ENCODE data around the gene KCNE5. TPM values are rescaled to one million over a fixed set of nuclear protein-coding genes. Genes with fewer than 3 reads are reported as not detected.
"Not testable (repeated sequence)": the region's sequence is repeated elsewhere in the genome, so short reads cannot be mapped to it uniquely, and the experiment has no call there.

Gene KCNE5
- total RNA-seq, 6 experiments from 2014 or later, result 0.16 to 0.27 TPM; not detected in 4

DNA sequence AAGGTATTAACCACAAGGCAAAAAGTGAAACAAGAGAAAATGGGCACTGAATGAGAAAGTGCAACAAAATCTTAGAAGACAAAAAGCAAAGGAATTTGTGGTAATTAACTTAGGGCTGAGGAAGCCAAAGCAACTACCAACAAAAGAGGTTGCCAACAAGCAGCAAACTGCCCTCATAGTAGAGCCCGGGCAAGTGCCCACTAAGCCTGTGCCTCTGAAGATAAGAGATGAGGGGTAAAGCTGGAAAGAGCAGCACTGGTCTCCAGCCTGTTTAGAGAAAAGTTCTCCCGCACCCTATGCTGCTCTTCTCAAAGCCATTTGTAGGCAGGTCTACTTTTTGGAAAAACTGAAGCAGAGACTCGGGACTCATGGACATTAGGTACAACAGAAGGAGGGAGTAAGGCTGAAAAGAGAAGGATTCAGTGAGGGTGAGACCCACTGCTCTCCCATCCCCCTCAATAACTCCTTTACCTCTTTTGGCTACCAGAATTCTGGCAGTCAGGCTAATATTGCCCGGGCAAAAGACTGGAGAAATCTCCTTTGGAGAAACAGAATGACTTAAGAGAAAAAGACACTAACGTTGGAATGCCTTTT, 29.6 kb upstream of the KCNE5 start:
- intact Hi-C loops (cut with DNase I), result no loop called here
- Histone ChIP-seq H3K4me1 (no peaks in the 10 kb centered on the region), H3K9me3 (no peaks in the 10 kb centered on the region), H3K27ac (no peak overlapping the region), H3K36me3 (no peaks in the 10 kb centered on the region), H3K4me3 (no peak overlapping the region), H3K27me3 (peaks cover 0 to 4% of the 10 kb centered on the region in 2 donors)
- DNase-seq, result no peak
- TF ChIP-seq, protein P1, sequence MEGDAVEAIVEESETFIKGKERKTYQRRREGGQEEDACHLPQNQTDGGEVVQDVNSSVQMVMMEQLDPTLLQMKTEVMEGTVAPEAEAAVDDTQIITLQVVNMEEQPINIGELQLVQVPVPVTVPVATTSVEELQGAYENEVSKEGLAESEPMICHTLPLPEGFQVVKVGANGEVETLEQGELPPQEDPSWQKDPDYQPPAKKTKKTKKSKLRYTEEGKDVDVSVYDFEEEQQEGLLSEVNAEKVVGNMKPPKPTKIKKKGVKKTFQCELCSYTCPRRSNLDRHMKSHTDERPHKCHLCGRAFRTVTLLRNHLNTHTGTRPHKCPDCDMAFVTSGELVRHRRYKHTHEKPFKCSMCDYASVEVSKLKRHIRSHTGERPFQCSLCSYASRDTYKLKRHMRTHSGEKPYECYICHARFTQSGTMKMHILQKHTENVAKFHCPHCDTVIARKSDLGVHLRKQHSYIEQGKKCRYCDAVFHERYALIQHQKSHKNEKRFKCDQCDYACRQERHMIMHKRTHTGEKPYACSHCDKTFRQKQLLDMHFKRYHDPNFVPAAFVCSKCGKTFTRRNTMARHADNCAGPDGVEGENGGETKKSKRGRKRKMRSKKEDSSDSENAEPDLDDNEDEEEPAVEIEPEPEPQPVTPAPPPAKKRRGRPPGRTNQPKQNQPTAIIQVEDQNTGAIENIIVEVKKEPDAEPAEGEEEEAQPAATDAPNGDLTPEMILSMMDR (IDR thresholded peaks at IDR 0.05), result no peak
- no peak for TF ChIP-seq POLR2A (IDR thresholded peaks at IDR 0.05)
- WGBS (ENCODE audit: insufficient coverage, low coverage, low lambda C conversion rate, missing lambda C conversion rate), result 59% methylated on average over 4 of the region's 5 CpGs
- no peak for ATAC-seq

DNA sequence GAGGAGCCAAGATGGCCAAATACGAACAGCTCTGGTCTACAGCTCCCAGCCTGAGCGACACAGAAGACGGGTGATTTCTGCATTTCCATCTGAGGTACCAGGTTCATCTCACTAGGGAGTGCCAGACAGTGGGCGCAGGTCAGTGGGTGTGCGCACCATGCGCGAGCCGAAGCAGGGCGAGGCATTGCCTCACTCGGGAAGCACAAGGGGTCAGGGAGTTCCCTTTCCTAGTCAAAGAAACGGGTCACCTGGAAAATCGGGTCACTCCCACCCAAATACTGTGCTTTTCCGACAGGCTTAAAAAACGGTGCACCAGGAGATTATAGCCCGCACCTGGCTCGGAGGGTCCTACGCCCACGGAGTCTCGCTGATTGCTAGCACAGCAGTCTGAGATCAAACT, 19.7 kb upstream of the KCNE5 start:
- H3K4me3 ChIP-seq; H3K27me3 ChIP-seq; H3K36me3 ChIP-seq; H3K4me1 ChIP-seq; ATAC-seq; intact Hi-C loops (cut with DNase I); H3K27ac ChIP-seq; DNase-seq; H3K9me3 ChIP-seq: not testable (repeated sequence)
- 96% methylated on average over 5 of the region's 19 CpGs for WGBS (ENCODE audit: insufficient coverage, low coverage, low lambda C conversion rate, missing lambda C conversion rate)

DNA sequence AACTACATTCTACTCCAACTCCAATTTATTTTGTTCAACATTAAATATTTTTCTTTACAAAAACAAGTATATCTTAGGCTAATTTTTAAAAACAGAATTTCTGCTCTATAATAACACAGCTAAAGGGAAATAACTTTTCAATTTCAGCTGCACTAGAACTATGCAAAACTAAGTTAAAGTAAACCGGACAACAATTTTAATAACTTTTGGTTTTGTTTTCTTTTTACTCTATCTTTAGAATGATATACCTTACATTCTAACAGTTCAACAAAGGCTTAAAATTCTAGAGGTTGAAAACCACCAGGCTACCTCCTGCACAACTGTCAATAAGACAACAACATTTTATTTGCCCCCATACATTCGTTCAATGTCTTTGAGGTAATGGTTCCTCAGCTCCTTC, 18.7 kb upstream of the KCNE5 start:
- no peak for TF ChIP-seq POLR2A (IDR thresholded peaks at IDR 0.05)
- TF ChIP-seq, protein P1 (IDR thresholded peaks at IDR 0.05), result no peak
- Histone ChIP-seq H3K4me3 (no peak overlapping the region), H3K9me3 (no peaks in the 10 kb centered on the region), H3K4me1 (no peaks in the 10 kb centered on the region), H3K27ac (no peak overlapping the region), H3K36me3 (no peaks in the 10 kb centered on the region), H3K27me3 (no peaks in the 10 kb centered on the region)
- intact Hi-C loops (cut with DNase I), result no loop called here
- WGBS (ENCODE audit: insufficient coverage, low coverage, low lambda C conversion rate, missing lambda C conversion rate), result 62% methylated on average over 2 of the region's 2 CpGs
- DNase-seq (no peak), ATAC-seq (no peak)

DNA sequence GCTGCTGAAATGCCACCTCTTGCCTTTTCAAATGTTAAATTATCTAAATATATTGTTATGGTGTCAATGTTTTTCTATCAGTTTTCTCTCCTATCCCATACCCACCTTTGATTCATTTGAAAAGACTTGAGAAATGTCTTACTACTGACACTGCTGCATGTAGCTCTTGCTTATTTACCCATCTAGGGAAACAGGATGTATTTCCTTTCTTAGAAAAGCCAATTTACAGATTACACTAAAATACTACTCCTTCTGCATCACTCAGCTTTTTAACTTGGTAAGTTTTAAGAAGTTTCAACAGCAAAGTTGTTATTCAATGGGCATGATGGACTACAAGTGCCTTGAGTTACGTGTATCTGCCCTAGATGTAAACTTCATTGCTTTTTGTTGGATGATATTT, 13.2 kb upstream of the KCNE5 start:
- Histone ChIP-seq H3K4me1 (no peaks in the 10 kb centered on the region), H3K36me3 (no peaks in the 10 kb centered on the region), H3K27me3 (no peaks in the 10 kb centered on the region), H3K27ac (no peak overlapping the region), H3K9me3 (no peaks in the 10 kb centered on the region), H3K4me3 (no peak overlapping the region)
- ATAC-seq, result no peak
- no peak for DNase-seq
- intact Hi-C loops (cut with DNase I), result no loop called here
- 83% methylated on average over 1 of the region's 1 CpG for WGBS (ENCODE audit: insufficient coverage, low coverage, low lambda C conversion rate, missing lambda C conversion rate)
- no peak for TF ChIP-seq POLR2A (IDR thresholded peaks at IDR 0.05)
- TF ChIP-seq, protein P1 (IDR thresholded peaks at IDR 0.05), result no peak

DNA sequence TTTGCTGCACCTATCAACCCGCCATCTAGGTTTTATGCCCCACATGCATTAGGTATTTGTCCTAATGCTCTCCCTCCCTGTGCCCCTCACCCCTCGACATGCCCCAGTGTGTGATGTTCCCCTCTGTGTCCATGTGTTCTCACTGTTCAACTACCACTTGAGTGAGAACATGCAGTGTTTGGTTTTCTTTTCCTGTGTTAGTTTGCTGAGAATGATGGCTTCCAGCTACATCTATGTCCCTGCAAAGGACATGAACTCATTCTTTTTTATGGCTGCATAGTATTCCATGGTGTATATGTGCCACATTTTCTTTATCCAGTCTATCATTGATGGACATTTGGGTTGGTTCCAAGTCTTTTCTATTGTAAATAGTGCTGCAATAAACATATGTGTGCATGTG, 12.5 kb upstream of the KCNE5 start:
- intact Hi-C loops (cut with DNase I); H3K4me1 ChIP-seq; H3K27ac ChIP-seq; H3K36me3 ChIP-seq; ATAC-seq; H3K9me3 ChIP-seq; H3K4me3 ChIP-seq; H3K27me3 ChIP-seq; DNase-seq: not testable (repeated sequence)
- WGBS (ENCODE audit: insufficient coverage, low coverage, low lambda C conversion rate, missing lambda C conversion rate), result 81% methylated on average over 2 of the region's 2 CpGs

DNA sequence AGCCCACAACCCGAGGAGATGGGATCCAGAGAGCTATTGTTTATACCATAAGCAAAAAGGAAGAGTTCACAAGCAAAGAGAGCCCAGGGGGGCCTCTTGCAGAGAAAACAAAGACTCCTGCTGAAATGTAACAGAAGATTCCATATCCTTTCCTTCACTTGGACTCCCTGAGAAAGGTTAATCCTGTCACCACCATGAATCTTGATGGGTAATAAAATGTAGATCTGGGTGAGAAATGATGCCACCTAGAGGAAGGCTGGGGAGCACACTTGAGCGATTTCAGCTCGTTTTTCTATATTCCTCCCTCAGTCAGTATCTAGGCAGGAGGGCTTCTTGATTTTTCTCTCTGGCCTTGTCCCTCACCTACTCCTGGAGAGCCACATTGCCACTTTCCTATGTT, 10.2 kb upstream of the KCNE5 start:
- 19% methylated on average over 3 of the region's 3 CpGs for WGBS (ENCODE audit: insufficient coverage, low coverage, low lambda C conversion rate, missing lambda C conversion rate)
- Histone ChIP-seq H3K27me3 (no peaks in the 10 kb centered on the region), H3K36me3 (no peaks in the 10 kb centered on the region), H3K4me3 (no peak overlapping the region), H3K27ac (no peak overlapping the region), H3K9me3 (no peaks in the 10 kb centered on the region), H3K4me1 (no peaks in the 10 kb centered on the region)
- ATAC-seq (peak; percentile 59 to 73 (median 66)), DNase-seq (no peak)
- TF ChIP-seq POLR2A (IDR thresholded peaks at IDR 0.05), result no peak
- TF ChIP-seq, protein P1 (IDR thresholded peaks at IDR 0.05), result peak; percentile 30 to 70 (median 54)
- intact Hi-C loops (cut with DNase I), result no loop called here

Measured in right lobe of liver (tissue), 6 donors.